ENCODE results near the gene DEPP1. TPM values are rescaled to one million over a fixed set of nuclear protein-coding genes. Genes with fewer than 3 reads are reported as not detected.

DEPP1 gene
- total RNA-seq, 4 donors from 2014 or later, result 8.2 to 266 (median 52.8) TPM

GRCh38 chr10:44936314-44936975 is 42.2 kb downstream of the DEPP1 start:
- DNase-seq, result no peak
- no peak for TF ChIP-seq POLR2A (IDR thresholded peaks at IDR 0.05)
- Histone ChIP-seq H3K27ac (no peak overlapping the region), H3K9me3 (no peaks in the 10 kb centered on the region), H3K27me3 (no peaks in the 10 kb centered on the region), H3K4me1 (peaks cover 0 to 5% of the 10 kb centered on the region in 2 donors), H3K36me3 (no peaks in the 10 kb centered on the region), H3K4me3 (no peak overlapping the region)
- intact Hi-C loops (cut with DNase I; ENCODE audit: low total_unique reads), result no loop called here

DNA sequence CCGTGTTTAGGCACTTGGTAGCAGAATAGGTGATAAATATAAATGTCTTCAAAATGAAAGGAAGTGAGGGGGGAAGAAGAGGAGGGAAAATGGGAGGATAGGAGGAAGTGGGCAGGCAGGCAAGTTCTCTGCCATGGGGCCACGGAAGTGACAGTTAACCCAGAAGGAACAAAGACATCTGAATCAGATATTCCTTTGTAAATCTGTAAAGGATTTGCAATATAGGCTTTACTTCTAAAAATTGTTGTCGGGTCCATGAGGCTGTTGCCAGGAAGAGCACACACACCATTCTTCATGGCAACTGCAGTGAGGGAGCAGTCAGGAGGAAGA is 42.7 kb downstream of the DEPP1 start:
- Histone ChIP-seq H3K9me3 (no peaks in the 10 kb centered on the region), H3K4me3 (no peak overlapping the region), H3K36me3 (no peaks in the 10 kb centered on the region), H3K27me3 (no peaks in the 10 kb centered on the region), H3K4me1 (peaks cover 0 to 5% of the 10 kb centered on the region in 2 donors), H3K27ac (no peak overlapping the region)
- TF ChIP-seq CTCF (IDR thresholded peaks at IDR 0.05) (no peak), POLR2A (IDR thresholded peaks at IDR 0.05) (no peak)
- intact Hi-C loops (cut with DNase I; ENCODE audit: low total_unique reads), result no loop called here
- DNase-seq, result no peak

GRCh38 chr10:44935201-44935965 is 43.2 kb downstream of the DEPP1 start:
- H3K27ac ChIP-seq, result no peak overlapping the region
- H3K4me3 ChIP-seq, result no peak overlapping the region

GRCh38 chr10:44934416-44935200 is 44.0 kb downstream of the DEPP1 start:
- Histone ChIP-seq H3K4me1 (peaks cover 0 to 5% of the 10 kb centered on the region in 2 donors), H3K36me3 (no peaks in the 10 kb centered on the region), H3K9me3 (no peaks in the 10 kb centered on the region), H3K4me3 (no peak overlapping the region), H3K27me3 (no peaks in the 10 kb centered on the region), H3K27ac (no peak overlapping the region)
- no peak for DNase-seq
- intact Hi-C loops (cut with DNase I; ENCODE audit: low total_unique reads), result no loop called here
- no peak for TF ChIP-seq CTCF (IDR thresholded peaks at IDR 0.05)
- no peak for TF ChIP-seq POLR2A (IDR thresholded peaks at IDR 0.05)

More at GRCh38 chr10:44935201-44935965, 43.2 kb downstream of the DEPP1 start:
- Histone ChIP-seq H3K9me3 (no peaks in the 10 kb centered on the region), H3K36me3 (no peaks in the 10 kb centered on the region), H3K27me3 (no peaks in the 10 kb centered on the region), H3K4me1 (peaks cover 0 to 5% of the 10 kb centered on the region in 2 donors)
- no peak for TF ChIP-seq POLR2A (IDR thresholded peaks at IDR 0.05)
- no peak for TF ChIP-seq CTCF (IDR thresholded peaks at IDR 0.05)
- intact Hi-C loops (cut with DNase I; ENCODE audit: low total_unique reads), result no loop called here
- DNase-seq, result no peak

GRCh38 chr10:44933451-44934321 is 44.9 kb downstream of the DEPP1 start:
- Histone ChIP-seq H3K27ac (no peak overlapping the region), H3K9me3 (no peaks in the 10 kb centered on the region), H3K4me1 (peaks cover 0 to 5% of the 10 kb centered on the region in 2 donors), H3K36me3 (no peaks in the 10 kb centered on the region), H3K27me3 (no peaks in the 10 kb centered on the region), H3K4me3 (no peak overlapping the region)
- no peak for DNase-seq
- intact Hi-C loops (cut with DNase I; ENCODE audit: low total_unique reads), result no loop called here
- TF ChIP-seq POLR2A (IDR thresholded peaks at IDR 0.05) (no peak), CTCF (IDR thresholded peaks at IDR 0.05) (no peak)
